Gastroesophageal sphincter (tissue), 3 donors: ENCODE measurements around the gene CDKAL1.

Source experiments
- CTCF ChIP-seq, 4 experiments: fragments of 200-600 bp in 2 of 4; fragments of 450-650 bp in 2 of 4; sonication (generic) in 1 of 4; IDR thresholded peaks; one replicate each; pipeline ENCODE4 v1.5.1; 2017 to 2019; ENCODE audit warnings: antibody characterized with exemption in 4 of 4, mild to moderate bottlenecking in 2 of 4, moderate library complexity in 2 of 4
- EP300 ChIP-seq: sonication (generic); formaldehyde crosslinking; IDR thresholded peaks from one replicate; pipeline ENCODE4 v1.6.1; 2017; ENCODE audit warnings: antibody characterized with exemption, mild to moderate bottlenecking
- POLR2A ChIP-seq, 2 donors: fragments of 450-650 bp; IDR thresholded peaks; one replicate each; pipeline ENCODE4 v1.6.1; 2017; ENCODE audit warnings: antibody characterized with exemption in 2 of 2, mild to moderate bottlenecking in 2 of 2, moderate library complexity in 1 of 2
- POLR2AphosphoS5 ChIP-seq: sonication (generic); formaldehyde crosslinking; IDR thresholded peaks from one replicate; pipeline ENCODE4 v1.6.1; 2017; ENCODE audit warnings: antibody characterized with exemption

GRCh38 chr6:21279619-21280018, 745.4 kb downstream of the CDKAL1 start:
- TF ChIP-seq CTCF (IDR thresholded peaks at IDR 0.05) (no peak), POLR2A (IDR thresholded peaks at IDR 0.05) (no peak), EP300 (no peak), POLR2AphosphoS5 (no peak)
